ENCODE measurements around the gene IFRD2. TPM values are rescaled to one million over a fixed set of nuclear protein-coding genes. Genes with fewer than 3 reads are reported as not detected.

The IFRD2 gene
- polyA plus RNA-seq, 1 of the 3 experiments (the other 2 are of a cell fraction): 73.2 TPM

DNA sequence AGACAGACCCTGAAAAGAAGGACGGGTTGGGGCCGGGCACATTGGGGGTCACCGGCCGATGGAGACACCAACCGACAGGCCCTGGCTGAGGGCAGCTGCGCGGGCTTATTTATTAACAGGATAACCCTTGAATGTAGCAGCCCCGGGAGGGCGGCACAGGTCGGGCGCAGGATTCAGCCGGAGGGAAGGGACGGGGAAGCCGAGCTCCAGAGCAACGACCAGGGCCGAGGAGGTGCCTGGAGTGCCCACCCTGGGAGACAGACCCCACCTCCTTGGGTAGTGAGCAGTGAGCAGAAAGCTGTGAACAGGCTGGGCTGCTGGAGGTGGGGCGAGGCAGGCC, 15.5 kb downstream of the IFRD2 start:
- ChIA-PET CTCF (interaction anchor here (1.0 to 12.2 kb wide), 6 partner anchors 22 to 156 kb away, joined by 3 to 206 read pairs (median 14); partner anchors contain the start of genes GNAT1, HYAL3 and NAA80), POLR2A (no interaction called here)
- no peak for TF ChIP-seq TCF12 (IDR thresholded peaks at IDR 0.05)
- no peak for TF ChIP-seq MXI1 (IDR thresholded peaks at IDR 0.05; ENCODE audit: low read depth, low read length)
- TF ChIP-seq ELF1 (IDR thresholded peaks at IDR 0.05): no peak
- TF ChIP-seq EP300 (IDR thresholded peaks at IDR 0.05; ENCODE audit: borderline replicate concordance in 1 of 2, low read depth in 1 of 2, low read length in 1 of 2): no peak
- TF ChIP-seq, protein P1, sequence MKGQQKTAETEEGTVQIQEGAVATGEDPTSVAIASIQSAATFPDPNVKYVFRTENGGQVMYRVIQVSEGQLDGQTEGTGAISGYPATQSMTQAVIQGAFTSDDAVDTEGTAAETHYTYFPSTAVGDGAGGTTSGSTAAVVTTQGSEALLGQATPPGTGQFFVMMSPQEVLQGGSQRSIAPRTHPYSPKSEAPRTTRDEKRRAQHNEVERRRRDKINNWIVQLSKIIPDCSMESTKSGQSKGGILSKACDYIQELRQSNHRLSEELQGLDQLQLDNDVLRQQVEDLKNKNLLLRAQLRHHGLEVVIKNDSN (IDR thresholded peaks at IDR 0.05; ENCODE audit: borderline replicate concordance, low read depth): no peak
- no peak for TF ChIP-seq FOXM1 (IDR thresholded peaks at IDR 0.05; ENCODE audit: low read depth)
- no peak for TF ChIP-seq RFX5 (IDR thresholded peaks at IDR 0.05; ENCODE audit: low read length)
- TF ChIP-seq FOXJ3 (CRISPR knock-in tag; IDR thresholded peaks at IDR 0.05): no peak
- no peak for TF ChIP-seq SIN3A (IDR thresholded peaks at IDR 0.05; ENCODE audit: borderline replicate concordance, low read depth, low read length)
- TF ChIP-seq, protein P2, sequence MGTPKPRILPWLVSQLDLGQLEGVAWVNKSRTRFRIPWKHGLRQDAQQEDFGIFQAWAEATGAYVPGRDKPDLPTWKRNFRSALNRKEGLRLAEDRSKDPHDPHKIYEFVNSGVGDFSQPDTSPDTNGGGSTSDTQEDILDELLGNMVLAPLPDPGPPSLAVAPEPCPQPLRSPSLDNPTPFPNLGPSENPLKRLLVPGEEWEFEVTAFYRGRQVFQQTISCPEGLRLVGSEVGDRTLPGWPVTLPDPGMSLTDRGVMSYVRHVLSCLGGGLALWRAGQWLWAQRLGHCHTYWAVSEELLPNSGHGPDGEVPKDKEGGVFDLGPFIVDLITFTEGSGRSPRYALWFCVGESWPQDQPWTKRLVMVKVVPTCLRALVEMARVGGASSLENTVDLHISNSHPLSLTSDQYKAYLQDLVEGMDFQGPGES (IDR thresholded peaks at IDR 0.05; ENCODE audit: low read depth, low read length): no peak
- TF ChIP-seq, protein P3, sequence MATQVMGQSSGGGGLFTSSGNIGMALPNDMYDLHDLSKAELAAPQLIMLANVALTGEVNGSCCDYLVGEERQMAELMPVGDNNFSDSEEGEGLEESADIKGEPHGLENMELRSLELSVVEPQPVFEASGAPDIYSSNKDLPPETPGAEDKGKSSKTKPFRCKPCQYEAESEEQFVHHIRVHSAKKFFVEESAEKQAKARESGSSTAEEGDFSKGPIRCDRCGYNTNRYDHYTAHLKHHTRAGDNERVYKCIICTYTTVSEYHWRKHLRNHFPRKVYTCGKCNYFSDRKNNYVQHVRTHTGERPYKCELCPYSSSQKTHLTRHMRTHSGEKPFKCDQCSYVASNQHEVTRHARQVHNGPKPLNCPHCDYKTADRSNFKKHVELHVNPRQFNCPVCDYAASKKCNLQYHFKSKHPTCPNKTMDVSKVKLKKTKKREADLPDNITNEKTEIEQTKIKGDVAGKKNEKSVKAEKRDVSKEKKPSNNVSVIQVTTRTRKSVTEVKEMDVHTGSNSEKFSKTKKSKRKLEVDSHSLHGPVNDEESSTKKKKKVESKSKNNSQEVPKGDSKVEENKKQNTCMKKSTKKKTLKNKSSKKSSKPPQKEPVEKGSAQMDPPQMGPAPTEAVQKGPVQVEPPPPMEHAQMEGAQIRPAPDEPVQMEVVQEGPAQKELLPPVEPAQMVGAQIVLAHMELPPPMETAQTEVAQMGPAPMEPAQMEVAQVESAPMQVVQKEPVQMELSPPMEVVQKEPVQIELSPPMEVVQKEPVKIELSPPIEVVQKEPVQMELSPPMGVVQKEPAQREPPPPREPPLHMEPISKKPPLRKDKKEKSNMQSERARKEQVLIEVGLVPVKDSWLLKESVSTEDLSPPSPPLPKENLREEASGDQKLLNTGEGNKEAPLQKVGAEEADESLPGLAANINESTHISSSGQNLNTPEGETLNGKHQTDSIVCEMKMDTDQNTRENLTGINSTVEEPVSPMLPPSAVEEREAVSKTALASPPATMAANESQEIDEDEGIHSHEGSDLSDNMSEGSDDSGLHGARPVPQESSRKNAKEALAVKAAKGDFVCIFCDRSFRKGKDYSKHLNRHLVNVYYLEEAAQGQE (IDR thresholded peaks at IDR 0.05; ENCODE audit: low read depth, low read length): no peak
- TF ChIP-seq, protein P4, sequence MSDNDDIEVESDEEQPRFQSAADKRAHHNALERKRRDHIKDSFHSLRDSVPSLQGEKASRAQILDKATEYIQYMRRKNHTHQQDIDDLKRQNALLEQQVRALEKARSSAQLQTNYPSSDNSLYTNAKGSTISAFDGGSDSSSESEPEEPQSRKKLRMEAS (IDR thresholded peaks at IDR 0.05; ENCODE audit: low read depth): no peak
- no peak for TF ChIP-seq SMC3 (IDR thresholded peaks at IDR 0.05; ENCODE audit: low read depth, low read length)
- TF ChIP-seq RXRA (IDR thresholded peaks at IDR 0.05; ENCODE audit: borderline replicate concordance, low read depth): no peak
- TF ChIP-seq JUND (IDR thresholded peaks at IDR 0.05): no peak
- TF ChIP-seq EZH2phosphoT487 (IDR thresholded peaks at IDR 0.05; ENCODE audit: borderline replicate concordance, low read depth): no peak
- TF ChIP-seq RAD21 (IDR thresholded peaks at IDR 0.05; ENCODE audit: low read length): no peak
- Histone ChIP-seq H3K79me2 (ENCODE audit: insufficient read depth) (no peaks in the 10 kb centered on the region), H3K4me2 (no peak overlapping the region), H3K9me3 (no peaks in the 10 kb centered on the region), H3K4me3 (ENCODE audit: low read depth in 2 of 2, low read length in 1 of 2) (no peak overlapping the region), H3K9ac (no peak overlapping the region), H2AFZ (ENCODE audit: low read depth) (no peak overlapping the region), H3K27ac (ENCODE audit: low read depth in 2 of 2, low read length in 1 of 2) (no peak overlapping the region), H4K20me1 (ENCODE audit: insufficient read depth) (no peaks in the 10 kb centered on the region), H3K4me1 (ENCODE audit: control insufficient read depth in 1 of 2, insufficient read depth in 2 of 2, low read depth in 1 of 2, low read length in 1 of 2) (peaks cover 0 to 11% of the 10 kb centered on the region in 2 experiments; a peak in 1 of 4 replicates), H3K9me2 (no peaks in the 10 kb centered on the region), H3K36me3 (replicated peaks in 1 of 2; ENCODE audit: control insufficient read depth in 1 of 2, insufficient read depth in 2 of 2, low read length in 1 of 2) (no peaks in the 10 kb centered on the region), H3K27me3 (ENCODE audit: insufficient read depth) (0 out of 2 replicates have a peak, but pooled peaks cover 16% of the 10 kb centered on the region), H3F3A (replicated peaks; ENCODE audit: insufficient read depth) (peaks cover 10% of the 10 kb centered on the region)
- no peak for DNase-seq
- 89% methylated on average over 12 of the region's 17 CpGs for WGBS (ENCODE audit: low lambda C conversion rate)

All from SK-N-SH (cell line).